NCI-H524 treated with DMSO at 0.1 percent for 48 hours (cell line): Measurements from ENCODE around the gene KIAA0930.
"Not testable (repeated sequence)": the region's sequence is repeated elsewhere in the genome, so short reads cannot be mapped to it uniquely, and the experiment has no call there.

ENCODE experiments used
- DNase-seq: peaks from one replicate; lab custom pipeline; 2025; lab: John Stamatoyannopoulos, UW

KIAA0930 gene

DNA sequence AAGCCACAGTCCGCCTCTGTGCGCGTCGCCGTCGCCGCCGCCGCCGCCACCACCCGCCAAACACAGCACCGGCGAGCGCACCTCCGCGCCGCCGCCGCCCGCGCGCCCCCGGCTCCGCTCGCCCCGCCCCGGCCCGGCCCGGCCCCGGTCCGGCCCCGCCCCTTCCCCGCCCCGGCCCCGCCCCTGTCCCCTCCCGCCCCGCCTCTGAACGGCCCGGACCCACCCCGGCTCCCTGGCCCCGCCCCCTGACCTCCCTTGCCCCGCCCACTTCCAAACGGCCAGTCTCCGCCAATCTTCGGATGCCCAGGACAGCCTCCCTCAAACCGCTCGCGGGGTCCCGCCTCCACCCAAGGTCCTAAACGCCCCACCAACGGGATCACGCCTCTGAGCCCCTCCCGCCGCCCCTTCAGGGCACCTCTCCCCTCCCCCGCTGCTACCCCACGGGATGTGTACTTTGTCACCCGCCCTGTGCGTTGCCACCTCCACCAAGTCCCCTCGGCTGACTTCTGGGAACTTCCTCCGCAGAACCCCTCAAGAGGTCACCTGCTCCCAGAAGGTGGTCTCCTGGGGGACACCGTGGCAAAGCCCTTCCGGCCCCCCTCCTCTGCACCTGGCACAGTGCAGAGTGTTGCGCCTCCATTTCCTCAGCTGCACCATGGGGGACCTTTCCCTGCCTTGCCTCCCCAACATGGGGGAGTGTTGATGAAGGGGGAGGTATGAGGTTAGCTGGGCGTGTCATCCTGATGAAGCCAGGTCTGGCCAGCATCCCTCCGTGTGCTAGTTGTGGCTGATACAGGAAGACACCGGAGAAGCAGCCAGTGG lies at the start of gene KIAA0930:
Gene KIAA0930, minus strand, starts transcription at position 85 of the 822 bp plus-strand sequence. CDS start 191 bp downstream, outside the sequence.
- no peak for DNase-seq

DNA sequence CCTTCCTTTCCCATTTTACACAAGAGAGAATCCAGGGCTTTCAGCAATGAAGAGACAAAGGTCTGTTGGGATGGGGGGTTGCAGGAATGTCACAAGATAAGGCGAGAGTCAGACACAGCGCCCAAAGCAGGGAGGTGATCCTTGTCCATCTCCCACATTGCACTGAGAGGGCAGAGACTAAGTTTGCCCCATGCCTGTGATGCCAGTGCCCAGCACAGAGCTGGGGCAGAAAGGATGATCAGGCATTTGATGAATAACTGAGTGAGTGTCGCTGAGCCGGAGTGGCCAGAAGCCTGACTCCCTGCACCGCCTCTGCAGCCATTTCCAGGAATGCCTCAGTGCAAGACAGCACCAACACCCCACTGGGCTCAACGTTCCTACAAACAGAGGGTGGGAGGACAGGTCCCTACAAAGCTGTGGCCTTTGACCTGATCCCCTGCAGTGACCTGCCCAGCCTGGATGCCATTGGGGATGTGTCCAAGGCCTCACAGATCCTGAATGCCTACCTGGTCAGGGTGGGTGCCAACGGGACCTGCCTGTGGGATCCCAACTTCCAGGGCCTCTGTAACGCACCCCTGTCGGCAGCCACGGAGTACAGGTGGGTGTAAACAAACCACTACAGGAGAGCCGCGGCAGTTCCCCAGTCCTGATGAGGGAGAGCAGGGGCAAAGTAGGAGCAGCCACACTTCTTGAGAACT lies 46.3 kb upstream of the KIAA0930 start:
- DNase-seq, result no peak

DNA sequence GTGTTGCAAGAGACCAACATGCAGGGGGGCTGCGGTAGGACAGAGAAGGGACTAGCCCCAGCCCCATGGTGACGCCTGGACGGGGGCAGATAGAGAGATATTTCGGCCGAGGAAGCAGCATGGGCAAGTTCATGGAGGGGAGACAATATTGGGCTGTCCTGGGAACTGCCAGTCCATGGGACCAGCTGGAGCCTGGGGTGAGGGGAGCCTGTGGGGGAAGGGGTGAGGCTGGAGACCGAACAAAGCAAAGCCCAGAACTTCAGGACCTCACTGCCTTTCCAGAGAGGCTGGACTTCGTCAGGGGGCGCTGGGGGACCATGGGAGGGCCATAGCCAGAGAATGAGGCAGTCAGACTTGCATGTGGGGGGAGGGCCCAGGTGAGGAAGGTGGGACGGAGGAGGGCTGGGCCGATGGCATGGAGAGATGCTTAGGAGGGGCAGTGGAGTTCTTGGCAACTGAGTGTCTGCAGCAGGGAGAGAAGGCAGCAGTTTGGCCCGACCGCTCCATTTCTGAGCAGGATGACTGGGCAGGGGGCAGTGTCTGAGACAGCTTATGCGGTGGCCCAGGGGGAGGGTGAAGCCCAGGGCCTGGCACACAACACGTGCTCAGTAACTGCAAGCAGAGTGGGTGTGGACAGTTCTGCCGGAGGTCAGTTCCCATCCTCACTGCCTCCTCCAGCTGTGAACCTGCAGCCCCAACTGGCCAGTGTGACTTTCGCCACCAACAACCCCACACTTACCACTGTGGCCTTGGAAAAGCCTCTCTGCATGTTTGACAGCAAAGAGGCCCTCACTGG lies 44.8 kb upstream of the KIAA0930 start:
- DNase-seq, result no peak

DNA sequence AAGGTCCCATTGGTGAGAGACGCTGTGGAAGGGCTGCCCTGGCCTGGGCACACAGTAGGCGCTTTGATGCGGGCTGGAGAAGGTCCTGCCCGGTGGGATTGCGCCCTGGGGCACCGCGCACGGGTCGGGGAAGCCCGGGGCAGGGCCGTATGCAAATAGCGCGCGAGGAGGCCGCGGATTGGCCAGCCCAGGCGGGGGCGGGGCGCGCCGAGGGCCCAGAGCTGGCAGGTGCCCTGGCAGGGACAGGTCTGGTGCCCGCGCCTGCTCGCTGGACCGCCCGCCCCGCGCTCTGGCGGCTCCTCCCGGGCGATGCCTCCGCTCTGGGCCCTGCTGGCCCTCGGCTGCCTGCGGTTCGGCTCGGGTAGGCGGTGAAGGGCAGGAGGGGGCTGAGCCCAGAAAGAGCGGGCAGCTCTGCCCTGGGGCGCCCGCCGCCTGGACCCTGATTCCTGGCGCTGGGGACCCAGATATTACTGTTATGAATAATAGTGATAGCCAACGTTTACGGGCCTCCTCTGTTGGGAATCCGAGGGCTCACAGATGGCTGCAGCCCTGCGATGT lies 44.1 kb upstream of the KIAA0930 start, which contains the start of gene UPK3A:
Gene UPK3A, plus strand, starts transcription at position 245 of the 558 bp plus-strand sequence. Its CDS starts 65 bp downstream, at position 310.
- no peak for DNase-seq

DNA sequence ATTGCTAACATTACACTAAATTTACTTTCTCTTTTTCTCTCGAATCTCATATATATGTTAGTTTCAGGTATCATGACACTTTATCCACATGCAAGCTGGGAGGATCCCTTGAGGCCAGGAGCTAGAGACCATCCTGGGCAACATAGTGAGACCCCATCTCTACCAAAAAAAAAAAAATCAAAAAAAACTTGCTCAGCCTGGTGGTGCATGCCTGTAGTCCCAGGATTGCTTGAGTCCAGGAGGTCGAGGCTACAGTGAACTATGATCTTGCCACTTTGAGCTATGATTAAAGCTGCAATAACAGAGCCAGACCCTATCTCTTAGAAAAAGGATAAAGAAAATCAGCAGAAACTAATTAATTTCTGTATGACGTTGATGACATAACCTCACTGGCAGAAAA lies 40.3 kb upstream of the KIAA0930 start:
- no peak for DNase-seq

DNA sequence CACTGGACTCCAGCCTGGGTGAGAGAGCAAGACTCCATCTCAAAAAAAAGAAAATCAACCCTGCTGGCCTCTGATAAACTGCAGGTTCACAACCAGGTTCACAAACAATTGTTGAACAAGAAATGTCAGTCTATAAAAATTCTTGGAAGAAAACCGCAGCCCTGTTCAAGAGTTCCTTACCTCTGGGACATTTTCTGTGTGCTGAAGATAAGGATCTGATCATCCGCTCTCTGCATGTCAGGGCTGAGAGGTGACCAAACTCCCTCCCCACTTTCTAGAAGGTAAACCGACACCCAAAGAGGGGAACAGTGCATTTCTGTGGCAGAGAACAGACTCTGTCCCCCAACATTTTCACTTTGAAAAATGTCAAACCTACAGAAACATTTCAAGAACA lies 39.9 kb upstream of the KIAA0930 start:
- DNase-seq, result no peak

DNA sequence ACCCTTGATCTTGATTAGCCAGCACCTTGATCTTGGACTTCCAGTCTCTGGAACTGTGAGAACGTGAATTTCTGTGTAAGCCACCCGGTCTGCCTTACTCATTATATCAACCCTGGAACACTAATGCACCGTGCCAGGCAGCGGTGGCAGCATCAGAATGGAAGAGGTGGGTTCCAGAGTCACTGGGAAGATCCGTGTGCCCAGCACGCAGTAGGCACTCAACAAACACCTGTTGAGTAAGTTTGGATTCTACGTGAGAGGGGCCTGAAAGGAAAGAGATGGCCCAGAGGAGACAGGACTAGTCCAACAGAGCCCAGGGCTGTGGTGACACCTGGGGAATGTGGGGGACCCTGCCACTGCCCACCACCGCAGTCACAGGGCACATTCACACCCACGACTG lies 37.4 kb upstream of the KIAA0930 start:
- DNase-seq, result no peak

DNA sequence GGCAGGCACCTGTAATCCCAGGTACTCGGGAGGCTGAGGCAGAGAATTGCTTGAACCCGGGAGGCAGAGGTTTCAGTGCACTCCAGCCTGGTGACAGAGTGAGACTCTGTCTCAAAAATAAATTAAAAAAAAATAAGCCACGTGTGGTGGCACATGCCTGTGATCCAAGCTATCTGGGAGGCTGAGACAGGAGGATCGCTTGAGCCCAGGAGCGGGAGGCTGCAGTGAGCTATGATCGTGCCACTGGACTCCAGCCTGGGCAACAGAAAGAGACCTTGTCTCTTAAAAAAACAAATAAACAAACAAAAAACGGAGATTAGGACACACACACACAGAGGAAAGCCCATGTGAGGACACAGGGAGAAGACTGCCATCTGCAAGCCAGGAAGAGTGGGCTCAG lies 37.0 kb upstream of the KIAA0930 start:
- DNase-seq, result not testable (repeated sequence)

DNA sequence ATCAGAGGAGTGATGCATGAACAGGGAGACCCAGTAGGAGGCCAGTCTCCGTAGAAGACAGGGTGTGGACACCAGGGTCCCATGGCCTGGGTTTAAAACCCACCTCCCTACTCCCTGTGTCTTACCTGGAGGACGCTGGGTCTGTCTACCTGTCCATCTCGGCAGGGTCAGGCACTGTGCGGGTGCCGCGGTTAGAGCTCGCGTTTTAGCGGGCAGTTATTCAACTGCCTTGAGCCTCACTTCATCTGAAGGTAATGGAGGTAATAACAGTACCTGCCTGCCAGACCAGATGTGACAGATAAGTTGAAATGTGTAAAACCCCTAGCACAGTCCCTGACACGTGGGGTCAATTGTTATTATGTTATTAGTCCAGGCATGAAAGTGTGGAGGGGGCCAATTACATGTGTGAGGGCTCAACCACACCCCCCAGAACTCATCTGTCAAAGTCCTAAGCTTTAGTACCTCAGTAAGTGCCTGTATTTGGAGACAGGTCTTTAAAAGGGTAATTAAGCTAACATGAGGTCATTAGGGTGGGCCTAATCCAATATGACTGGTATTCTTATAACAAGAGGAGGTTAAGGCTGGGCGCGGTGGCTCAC lies 35.9 kb upstream of the KIAA0930 start:
- DNase-seq, result no peak

DNA sequence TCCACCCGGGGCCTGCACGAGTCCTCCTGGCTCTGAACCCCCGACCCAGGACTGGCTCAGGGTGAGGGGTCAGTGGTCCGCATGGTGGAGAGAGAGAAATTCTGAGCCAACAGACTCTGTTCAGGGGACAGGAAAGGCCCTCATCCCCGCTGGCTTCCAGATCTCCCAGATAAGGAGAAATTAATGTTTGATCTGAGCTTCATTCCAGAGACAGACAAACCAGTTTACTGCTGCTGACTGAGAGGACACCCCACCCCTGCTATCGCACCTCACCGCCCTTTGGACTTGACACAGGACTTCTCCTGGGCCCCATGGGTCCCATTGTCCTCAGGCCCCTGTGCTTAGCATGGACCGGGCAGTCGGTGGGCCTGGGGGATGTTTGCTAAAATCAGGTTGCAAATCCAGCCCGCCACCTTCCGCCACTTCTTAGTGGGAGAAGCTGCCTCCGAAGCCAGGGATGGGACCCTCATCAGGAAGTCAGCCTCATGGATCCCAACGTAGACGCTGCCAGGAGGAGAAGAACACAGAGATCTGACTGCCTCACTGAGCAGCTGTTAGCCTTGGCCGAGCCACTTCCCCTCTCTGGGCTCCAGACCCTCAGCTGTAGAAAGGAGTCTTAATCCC lies 32.9 kb upstream of the KIAA0930 start:
- no peak for DNase-seq

DNA sequence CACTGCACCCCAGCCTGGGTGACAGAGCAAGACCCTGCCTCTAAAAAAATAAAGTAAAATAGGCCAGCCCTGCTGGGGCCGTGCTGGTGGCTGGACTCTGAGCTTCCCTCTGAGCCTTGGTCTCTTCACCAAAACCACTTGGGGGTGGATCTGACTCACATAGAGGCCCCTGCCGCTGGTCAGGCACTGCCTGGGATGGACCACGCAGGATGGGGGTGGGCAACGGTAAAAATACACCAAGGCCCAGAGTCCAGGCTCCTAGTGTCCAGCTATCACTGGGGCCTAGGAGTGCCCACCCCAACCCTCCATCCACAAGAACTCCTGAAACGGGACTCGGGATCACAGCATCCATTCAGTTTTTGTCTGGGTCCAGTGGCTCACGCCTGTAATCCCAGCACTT lies 31.8 kb upstream of the KIAA0930 start:
- no peak for DNase-seq

DNA sequence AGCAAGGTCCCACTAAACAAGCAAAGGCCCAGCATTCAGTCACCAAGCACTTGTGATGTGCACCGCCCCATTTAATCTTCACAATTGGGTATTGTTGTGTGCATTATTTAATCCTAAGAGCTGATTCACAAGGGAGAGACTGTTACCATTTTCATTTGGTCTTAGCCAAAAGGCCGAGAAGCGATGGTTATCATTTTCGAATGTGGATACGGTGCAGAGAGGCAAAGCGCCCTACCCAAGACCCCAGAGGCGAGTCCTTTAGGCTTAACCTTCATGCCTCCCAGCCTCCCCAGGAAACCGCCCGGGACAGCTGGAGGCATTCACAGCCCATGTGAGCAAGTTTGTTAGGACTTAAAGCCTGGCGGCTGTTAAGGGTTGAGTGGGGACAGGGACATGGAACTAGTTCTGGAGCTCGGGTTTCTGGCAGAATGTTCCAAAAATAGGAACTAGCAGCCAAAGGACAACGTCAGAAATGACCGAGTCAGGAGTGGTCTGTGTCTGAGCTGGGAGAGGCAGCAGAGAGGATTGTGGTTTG lies 31.0 kb upstream of the KIAA0930 start:
- DNase-seq, result no peak

DNA sequence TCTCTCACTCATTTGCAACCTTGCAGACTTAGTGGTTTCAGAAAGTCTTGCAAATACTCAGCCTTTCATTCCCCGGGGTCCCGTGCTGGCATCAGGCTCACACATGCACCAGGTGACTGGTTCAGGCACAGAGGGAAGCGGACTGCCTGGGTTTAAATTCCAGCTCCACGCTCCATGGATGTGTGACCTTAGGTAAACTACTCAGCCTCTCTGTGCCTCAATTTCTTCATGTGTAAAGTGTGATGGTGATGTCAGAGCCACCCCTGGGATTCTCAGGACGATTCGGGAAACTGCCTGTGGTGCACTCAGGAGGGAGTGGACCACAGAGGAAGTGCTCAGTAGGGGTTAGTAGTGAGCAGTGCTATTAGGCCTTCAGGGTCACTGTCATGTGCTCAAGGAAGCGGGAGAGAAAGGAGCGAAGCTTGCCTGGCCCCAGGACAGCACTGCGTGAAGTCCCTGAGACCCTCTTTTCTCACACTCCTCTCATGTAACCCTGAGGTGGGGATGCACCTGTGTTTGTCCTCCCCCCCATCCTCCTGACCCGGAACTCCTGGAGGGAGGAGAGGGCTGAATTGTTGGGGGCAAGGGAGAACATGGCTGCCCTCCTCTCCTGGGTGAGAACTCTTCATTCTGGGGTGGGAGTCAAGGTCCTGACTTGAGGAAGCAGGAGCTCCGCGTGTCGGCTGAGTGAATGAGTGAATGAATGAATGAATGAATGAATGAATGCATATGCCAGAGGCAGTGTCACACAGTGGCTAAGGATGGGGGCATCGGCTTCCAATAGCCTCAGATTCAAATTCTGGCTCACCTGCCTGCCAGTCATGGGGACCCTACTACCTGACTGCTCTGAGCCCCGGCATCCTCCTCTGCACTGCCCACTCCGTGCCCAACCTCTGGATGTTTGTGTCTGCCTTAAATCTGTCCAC lies 29.7 kb upstream of the KIAA0930 start:
- DNase-seq, result no peak

DNA sequence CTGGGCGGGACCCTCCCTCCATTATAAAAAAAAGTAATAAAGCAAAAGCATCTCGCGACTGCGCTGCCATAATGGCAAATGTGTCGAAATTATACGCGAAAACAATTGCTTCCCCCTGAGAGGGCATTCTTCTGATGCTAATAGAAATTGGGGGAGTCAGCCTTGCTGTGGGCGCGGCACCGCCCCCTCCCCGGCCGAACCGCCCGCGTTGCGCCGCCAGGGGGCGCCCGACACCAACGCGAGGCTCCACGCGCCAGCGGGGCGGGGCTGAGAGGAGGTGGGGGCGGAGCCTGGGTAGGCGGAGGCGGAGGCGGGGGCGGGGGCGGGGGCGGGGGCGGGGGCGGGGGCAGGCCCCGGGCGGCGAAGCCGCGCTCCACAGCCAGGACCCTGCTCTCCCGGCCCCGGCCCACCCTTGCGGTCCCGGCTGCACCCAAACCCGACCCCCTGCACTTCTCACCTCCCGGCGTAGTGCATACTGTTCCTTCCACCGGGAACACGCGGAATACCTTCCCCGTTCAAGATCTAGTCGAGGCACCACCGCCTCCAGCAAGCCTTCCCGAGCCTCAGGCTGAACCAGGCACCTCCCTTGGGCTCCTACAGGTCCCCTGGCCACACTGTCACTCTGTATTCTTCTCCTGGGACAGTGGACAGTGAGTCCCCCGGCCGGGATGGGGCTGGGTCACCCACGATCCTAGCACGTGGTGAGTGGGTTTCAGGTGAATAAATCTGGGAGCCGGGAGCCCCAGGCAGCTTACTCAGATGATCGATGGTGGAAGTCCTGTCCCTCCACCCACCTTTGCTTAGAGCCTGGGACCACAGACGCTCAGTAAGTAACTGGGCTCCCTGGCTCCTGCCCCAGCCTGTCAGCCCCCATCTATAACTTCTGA lies 28.5 kb upstream of the KIAA0930 start:
- no peak for DNase-seq

DNA sequence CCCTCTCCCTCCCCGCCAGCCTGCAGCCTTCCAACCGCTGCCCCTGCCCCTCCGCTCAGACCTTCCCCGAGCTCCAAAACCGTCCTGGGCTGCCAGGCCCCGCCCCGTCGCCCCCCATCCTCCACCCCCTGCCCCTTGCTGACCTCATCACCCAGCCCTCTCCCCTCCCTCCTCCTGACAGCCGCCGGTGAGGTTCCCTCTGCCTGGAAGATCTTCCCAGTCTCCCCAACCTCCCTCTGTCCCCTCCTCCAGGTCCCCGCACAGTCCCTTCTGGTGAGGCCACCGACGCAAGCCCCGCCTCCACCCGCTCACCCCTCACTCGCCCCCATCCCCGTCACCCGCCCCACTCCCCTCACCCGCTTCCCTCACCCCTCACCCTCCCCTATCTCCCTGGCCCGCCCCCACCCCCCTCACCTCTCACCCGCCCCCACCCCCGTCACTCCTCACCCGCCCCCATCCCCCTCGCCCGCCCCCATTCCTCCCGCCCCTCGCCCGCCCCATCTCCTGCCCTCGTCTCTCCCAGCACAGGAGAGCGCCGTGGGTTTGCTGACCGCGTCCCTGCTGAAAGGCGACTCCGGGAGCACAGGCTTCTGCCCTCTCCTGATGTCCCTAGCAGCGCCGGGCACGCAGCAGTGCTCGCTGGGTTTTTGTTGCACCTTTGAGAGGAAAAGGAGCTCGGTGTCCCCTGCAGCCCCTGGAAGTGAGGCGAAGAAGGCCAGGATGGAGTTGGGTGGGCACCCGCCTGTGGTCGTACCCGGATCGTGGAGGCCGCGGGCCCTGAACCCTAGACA lies 27.7 kb upstream of the KIAA0930 start:
- DNase-seq, result no peak

DNA sequence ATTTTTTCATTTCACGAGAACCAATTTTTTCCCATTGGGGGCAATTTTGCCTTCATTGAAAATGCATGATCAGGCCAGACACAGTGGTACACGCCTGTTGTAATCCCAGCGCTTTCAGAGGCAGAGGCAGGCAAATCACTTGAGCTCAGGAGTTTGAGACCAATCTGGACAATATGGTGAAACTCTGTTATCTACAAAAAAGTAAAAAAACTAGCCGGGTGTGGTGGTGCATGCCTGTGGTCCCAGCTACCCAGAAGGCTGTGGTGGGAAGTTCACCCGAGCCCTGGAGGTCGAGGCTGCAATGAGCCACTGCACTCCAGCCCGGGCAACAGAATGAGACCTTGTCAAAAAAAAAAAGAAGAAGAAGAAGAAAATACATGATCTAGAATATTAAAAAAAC lies 24.8 kb upstream of the KIAA0930 start:
- no peak for DNase-seq

DNA sequence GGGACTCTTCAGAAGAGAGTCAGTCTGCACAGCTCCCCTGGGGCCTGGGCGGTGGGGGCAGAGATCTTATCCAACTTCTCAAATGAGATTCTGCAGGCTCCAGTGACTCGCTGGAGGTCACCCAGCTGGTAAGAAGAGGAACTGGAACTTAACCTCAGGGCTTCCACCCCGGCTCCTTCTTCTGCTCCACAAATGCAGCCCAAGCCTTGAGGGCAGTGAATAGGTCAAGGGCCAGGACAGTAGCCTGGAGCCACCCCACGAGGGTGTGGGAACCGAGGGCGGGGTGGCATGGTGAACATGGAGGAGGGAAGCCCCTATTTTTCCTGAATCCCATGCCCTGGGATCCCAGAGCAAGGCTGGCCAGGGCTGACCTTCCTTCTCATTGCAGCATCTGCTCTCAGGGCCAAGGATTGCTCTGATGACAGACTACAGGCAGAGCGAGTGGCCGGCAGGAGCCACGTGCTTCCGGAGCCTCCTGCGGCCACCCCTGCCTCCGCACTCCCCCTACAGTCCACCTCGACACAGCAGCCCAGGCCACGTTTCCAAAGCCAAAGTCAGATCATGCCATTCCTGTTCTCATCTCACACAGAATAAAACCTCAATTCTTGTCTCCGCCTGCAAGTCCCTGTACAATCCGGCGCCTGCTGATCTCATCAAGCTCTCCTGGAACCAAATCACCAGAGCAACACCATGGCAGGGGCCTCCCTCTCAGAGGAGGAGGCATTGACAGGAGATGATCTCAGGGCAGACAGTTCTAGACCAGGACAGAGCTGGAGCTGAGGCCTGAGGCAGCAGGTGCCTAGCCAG lies 23.0 kb upstream of the KIAA0930 start:
- no peak for DNase-seq
